Measurements from ENCODE around the gene RAPGEF3. TPM values are rescaled to one million over a fixed set of nuclear protein-coding genes. Genes with fewer than 3 reads are reported as not detected.

The RAPGEF3 gene
- total and polyA plus RNA-seq, 2 of the 8 experiments (the other 6 are each of a cell fraction or from before 2014, with no cell fraction given): 5.0 to 9.4 TPM

GRCh38 chr12:47705566-47706425 lies 52.9 kb downstream of the RAPGEF3 start, which contains the start of gene RPAP3 (continued):
- TF ChIP-seq CTCF (IDR thresholded peaks at IDR 0.05; ENCODE audit: control extremely low read depth in 1 of 3, insufficient read depth in 1 of 3, low read depth in 1 of 3, low read length in 3 of 3): peak; percentile 6 to 43 (median 12); a peak in 3 of 4 replicates
- TF ChIP-seq HDAC6 (IDR thresholded peaks at IDR 0.05; ENCODE audit: low read depth, low read length): no peak
- TF ChIP-seq HDAC2 (IDR thresholded peaks at IDR 0.05; ENCODE audit: borderline replicate concordance in 1 of 2, low read depth in 2 of 2, low read length in 2 of 2): peak; percentile 72 to 94; a peak in 3 of 4 replicates
- TF ChIP-seq KDM4A (IDR thresholded peaks at IDR 0.05; ENCODE audit: low read depth, low read length, severe bottlenecking): peak; percentile 80
- peak; percentile 49; the same call in 1 of the 2 replicates for TF ChIP-seq SP4 (IDR thresholded peaks at IDR 0.05; ENCODE audit: low read length)
- no peak for TF ChIP-seq SAP30 (IDR thresholded peaks at IDR 0.05; ENCODE audit: insufficient read depth, insufficient replicate concordance, low read length)
- TF ChIP-seq SP2 (IDR thresholded peaks at IDR 0.05; ENCODE audit: low read length): no peak
- peak; percentile 72 for TF ChIP-seq TBP (IDR thresholded peaks at IDR 0.05; ENCODE audit: low read depth, low read length)
- TF ChIP-seq RBBP5 (IDR thresholded peaks at IDR 0.05; ENCODE audit: borderline replicate concordance, low read depth, low read length): peak; percentile 91; the same call in 1 of the 2 replicates
- TF ChIP-seq POLR2AphosphoS5 (IDR thresholded peaks at IDR 0.05; ENCODE audit: low read depth, low read length): peak; percentile 94
- no peak for TF ChIP-seq TCF12 (IDR thresholded peaks at IDR 0.05; ENCODE audit: low read depth, low read length)
- peak; percentile 51; the same call in 1 of the 2 replicates for TF ChIP-seq USF2 (IDR thresholded peaks at IDR 0.05; ENCODE audit: low read length)
- no peak for TF ChIP-seq TAF7 (optimal IDR thresholded peaks at IDR 0.05; ENCODE audit: borderline replicate concordance, low read depth, low read length)
- TF ChIP-seq MAX (IDR thresholded peaks at IDR 0.05): peak; percentile 69
- TF ChIP-seq CREB1 (IDR thresholded peaks at IDR 0.05): peak; percentile 92
- peak; percentile 45; the same call in 1 of the 2 replicates for TF ChIP-seq E2F6 (IDR thresholded peaks at IDR 0.05)
- TF ChIP-seq EGR1 (IDR thresholded peaks at IDR 0.05; ENCODE audit: borderline replicate concordance, low read depth, low read length): peak; percentile 57; the same call in 1 of the 2 replicates
- peak; percentile 77 for TF ChIP-seq TAF1 (IDR thresholded peaks at IDR 0.05; ENCODE audit: low read depth, low read length)
- TF ChIP-seq POLR2A (IDR thresholded peaks at IDR 0.05; ENCODE audit: control extremely low read depth in 1 of 2, low read depth in 2 of 2, low read length in 2 of 2): peak; percentile 87 to 89

Measured in H1 (cell line).